Loucy (cell line): ENCODE data around the gene NACA.

Experiments
- H2AFZ ChIP-seq: fragments of 200-600 bp; sonication (generic); 2 replicates; pipeline ENCODE4 v1.6.0; 2016; ENCODE audit warnings: antibody characterized with exemption, mild to moderate bottlenecking, low read length, moderate library complexity
- H3F3A ChIP-seq: fragments of 200-600 bp; 2 replicates; pipeline ENCODE4 v1.6.0; 2016; ENCODE audit warnings: antibody characterized with exemption, low read depth, mild to moderate bottlenecking
- H3K27me3 ChIP-seq: fragments of 200-600 bp; sonication (generic); 2 replicates; pipeline ENCODE4 v1.6.1; 2014; ENCODE audit warnings: low read length, mild to moderate bottlenecking; ENCODE audit not compliant: insufficient read depth, poor library complexity, severe bottlenecking
- H3K36me3 ChIP-seq: fragments of 200-600 bp; sonication (generic); 2 replicates; pipeline ENCODE4 v1.6.1; 2016; ENCODE audit warnings: low read length; ENCODE audit not compliant: insufficient read depth
- H3K4me1 ChIP-seq: fragments of 200-600 bp; sonication (generic); 2 replicates; pipeline ENCODE4 v1.5.1; 2014; ENCODE audit warnings: low read length, mild to moderate bottlenecking; ENCODE audit not compliant: insufficient read depth, poor library complexity, severe bottlenecking
- H3K4me2 ChIP-seq: fragments of 200-600 bp; sonication (generic); 2 replicates; pipeline ENCODE4 v1.6.0; 2014; ENCODE audit warnings: antibody characterized with exemption, low read length, low read depth, mild to moderate bottlenecking; ENCODE audit not compliant: poor library complexity, severe bottlenecking
- H3K4me3 ChIP-seq: fragments of 200-600 bp; sonication (generic); 2 replicates; pipeline ENCODE4 v1.5.1; 2014; ENCODE audit warnings: low read length, mild to moderate bottlenecking, mixed read lengths; ENCODE audit not compliant: poor library complexity, severe bottlenecking
- H3K79me2 ChIP-seq: fragments of 200-600 bp; sonication (generic); 2 replicates; pipeline ENCODE4 v1.6.1; 2014; ENCODE audit warnings: low read length; ENCODE audit not compliant: insufficient read depth
- H3K9ac ChIP-seq: fragments of 200-600 bp; sonication (generic); 2 replicates; pipeline ENCODE4 v1.6.0; 2014; ENCODE audit warnings: mild to moderate bottlenecking, low read depth, low read length, moderate library complexity; ENCODE audit not compliant: poor library complexity, severe bottlenecking
- H3K9me2 ChIP-seq: fragments of 200-600 bp; sonication (generic); replicated peaks from 2 replicates; pipeline ENCODE4 v1.6.1; 2016; ENCODE audit warnings: low read depth, low read length, mixed read lengths
- H3K9me3 ChIP-seq: fragments of 200-600 bp; sonication (generic); 2 replicates; pipeline ENCODE4 v1.6.1; 2014; ENCODE audit warnings: mild to moderate bottlenecking, antibody characterized with exemption, low read length, low read depth; ENCODE audit not compliant: insufficient read depth
- H4K20me1 ChIP-seq: fragments of 200-600 bp; sonication (generic); 2 replicates; pipeline ENCODE4 v1.6.0; 2014; ENCODE audit warnings: antibody characterized with exemption, low read length, mild to moderate bottlenecking; ENCODE audit not compliant: insufficient read depth, poor library complexity, severe bottlenecking
- CTCF ChIP-seq: fragments of 200-600 bp; sonication (generic); conservative IDR thresholded peaks from 2 replicates; pipeline ENCODE4 v1.5.1; 2014; ENCODE audit warnings: mild to moderate bottlenecking, antibody characterized with exemption, low read length
- EZH2phosphoT487 ChIP-seq: fragments of 200-600 bp; IDR thresholded peaks from 2 replicates; pipeline ENCODE4 v1.6.1; 2018; ENCODE audit warnings: antibody characterized with exemption, mild to moderate bottlenecking, moderate library complexity, borderline replicate concordance

NACA gene

GRCh38 chr12:56763753-56764657 lies 38.9 kb upstream of the NACA start:
- Histone ChIP-seq H3K27me3 (no peaks in the 10 kb centered on the region), H4K20me1 (no peaks in the 10 kb centered on the region), H2AFZ (no peak overlapping the region), H3K4me3 (no peak overlapping the region), H3K9me2 (no peaks in the 10 kb centered on the region), H3K79me2 (no peaks in the 10 kb centered on the region), H3F3A (no peaks in the 10 kb centered on the region), H3K9me3 (no peaks in the 10 kb centered on the region), H3K9ac (no peak overlapping the region), H3K4me2 (no peak overlapping the region), H3K4me1 (no peaks in the 10 kb centered on the region), H3K36me3 (no peaks in the 10 kb centered on the region)
- no peak for TF ChIP-seq CTCF
- no peak for TF ChIP-seq EZH2phosphoT487

- no peak overlapping the region for H3K9ac ChIP-seq
- TF ChIP-seq EZH2phosphoT487 (no peak), CTCF (no peak)
- no peaks in the 10 kb centered on the region for H3K9me3 ChIP-seq
Observed at GRCh38 chr12:56761812-56762211, 36.7 kb upstream of the NACA start.

GRCh38 chr12:56760460-56760859 lies 35.4 kb upstream of the NACA start:
- no peaks in the 10 kb centered on the region for H3K79me2 ChIP-seq
- H3K4me1 ChIP-seq, result no peaks in the 10 kb centered on the region
- no peaks in the 10 kb centered on the region for H3K9me2 ChIP-seq
- H2AFZ ChIP-seq, result no peak overlapping the region
- no peak for TF ChIP-seq EZH2phosphoT487
- no peak for TF ChIP-seq CTCF
- no peak overlapping the region for H3K9ac ChIP-seq
- no peaks in the 10 kb centered on the region for H4K20me1 ChIP-seq
- no peaks in the 10 kb centered on the region for H3K27me3 ChIP-seq
- H3K4me2 ChIP-seq, result no peak overlapping the region
- no peaks in the 10 kb centered on the region for H3F3A ChIP-seq
- no peak overlapping the region for H3K4me3 ChIP-seq
- H3K36me3 ChIP-seq, result no peaks in the 10 kb centered on the region
- no peaks in the 10 kb centered on the region for H3K9me3 ChIP-seq

More at GRCh38 chr12:56761812-56762211, 36.7 kb upstream of the NACA start:
- H3K79me2 ChIP-seq, result no peaks in the 10 kb centered on the region
- H3K27me3 ChIP-seq, result no peaks in the 10 kb centered on the region
- no peaks in the 10 kb centered on the region for H4K20me1 ChIP-seq
- H2AFZ ChIP-seq, result no peak overlapping the region
- no peaks in the 10 kb centered on the region for H3K36me3 ChIP-seq
- no peak overlapping the region for H3K4me3 ChIP-seq
- no peaks in the 10 kb centered on the region for H3F3A ChIP-seq
- no peak overlapping the region for H3K4me2 ChIP-seq
- H3K9me2 ChIP-seq, result no peaks in the 10 kb centered on the region
- H3K4me1 ChIP-seq, result no peaks in the 10 kb centered on the region
